ENCODE results near the gene SSU72. TPM values are rescaled to one million over a fixed set of nuclear protein-coding genes. Genes with fewer than 3 reads are reported as not detected.

The SSU72 gene
- total RNA-seq, 4 donors from 2014 or later = 98.4 to 125 (median 124) TPM

DNA sequence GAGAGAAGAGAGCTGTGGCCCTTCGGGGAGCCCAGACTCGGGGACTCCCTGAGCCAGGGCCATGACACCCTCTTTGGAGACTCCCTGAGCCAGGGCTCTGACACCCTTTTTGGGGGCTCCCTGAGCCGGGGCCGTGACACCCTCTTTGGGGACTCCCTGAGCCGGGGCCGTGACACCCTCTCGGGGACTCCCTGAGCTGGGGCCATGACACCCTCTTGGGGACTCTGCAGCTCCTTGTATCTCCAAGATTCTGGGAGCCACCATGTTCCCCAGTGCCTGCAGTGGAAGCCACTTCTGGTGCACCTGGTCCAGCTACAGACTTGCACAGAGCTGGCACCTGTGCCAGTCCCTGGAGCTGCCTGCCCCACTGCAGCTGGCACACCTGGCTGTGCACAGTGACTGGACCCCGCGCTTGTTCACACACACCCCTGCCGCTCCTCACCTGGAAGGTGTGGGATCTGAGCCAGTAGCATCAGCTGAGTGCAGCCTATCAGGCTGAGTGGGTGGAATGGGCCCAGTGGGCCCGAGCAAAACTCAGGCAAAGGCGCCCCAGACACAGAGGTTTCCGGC lies 3.8 kb upstream of the SSU72 start:
- TF ChIP-seq POLR2A (IDR thresholded peaks at IDR 0.05) = no peak
- TF ChIP-seq, protein P1, sequence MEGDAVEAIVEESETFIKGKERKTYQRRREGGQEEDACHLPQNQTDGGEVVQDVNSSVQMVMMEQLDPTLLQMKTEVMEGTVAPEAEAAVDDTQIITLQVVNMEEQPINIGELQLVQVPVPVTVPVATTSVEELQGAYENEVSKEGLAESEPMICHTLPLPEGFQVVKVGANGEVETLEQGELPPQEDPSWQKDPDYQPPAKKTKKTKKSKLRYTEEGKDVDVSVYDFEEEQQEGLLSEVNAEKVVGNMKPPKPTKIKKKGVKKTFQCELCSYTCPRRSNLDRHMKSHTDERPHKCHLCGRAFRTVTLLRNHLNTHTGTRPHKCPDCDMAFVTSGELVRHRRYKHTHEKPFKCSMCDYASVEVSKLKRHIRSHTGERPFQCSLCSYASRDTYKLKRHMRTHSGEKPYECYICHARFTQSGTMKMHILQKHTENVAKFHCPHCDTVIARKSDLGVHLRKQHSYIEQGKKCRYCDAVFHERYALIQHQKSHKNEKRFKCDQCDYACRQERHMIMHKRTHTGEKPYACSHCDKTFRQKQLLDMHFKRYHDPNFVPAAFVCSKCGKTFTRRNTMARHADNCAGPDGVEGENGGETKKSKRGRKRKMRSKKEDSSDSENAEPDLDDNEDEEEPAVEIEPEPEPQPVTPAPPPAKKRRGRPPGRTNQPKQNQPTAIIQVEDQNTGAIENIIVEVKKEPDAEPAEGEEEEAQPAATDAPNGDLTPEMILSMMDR (IDR thresholded peaks at IDR 0.05) = no peak
- H3K4me3 ChIP-seq = no peak overlapping the region
- no peak for DNase-seq
- no peak overlapping the region for H3K27ac ChIP-seq
- H3K4me1 ChIP-seq = peaks cover 3 to 24% (median 6%) of the 10 kb centered on the region in 3 donors
- H3K27me3 ChIP-seq = peaks cover 0 to 46% (median 0%) of the 10 kb centered on the region in 4 donors
- H3K36me3 ChIP-seq = no peaks in the 10 kb centered on the region
- no peaks in the 10 kb centered on the region for H3K9me3 ChIP-seq
- 79 to 91% methylated on average over 2 to 4 of the region's 13 CpGs for WGBS, 2 donors
- intact Hi-C loops (cut with DNase I) = no loop called here

DNA sequence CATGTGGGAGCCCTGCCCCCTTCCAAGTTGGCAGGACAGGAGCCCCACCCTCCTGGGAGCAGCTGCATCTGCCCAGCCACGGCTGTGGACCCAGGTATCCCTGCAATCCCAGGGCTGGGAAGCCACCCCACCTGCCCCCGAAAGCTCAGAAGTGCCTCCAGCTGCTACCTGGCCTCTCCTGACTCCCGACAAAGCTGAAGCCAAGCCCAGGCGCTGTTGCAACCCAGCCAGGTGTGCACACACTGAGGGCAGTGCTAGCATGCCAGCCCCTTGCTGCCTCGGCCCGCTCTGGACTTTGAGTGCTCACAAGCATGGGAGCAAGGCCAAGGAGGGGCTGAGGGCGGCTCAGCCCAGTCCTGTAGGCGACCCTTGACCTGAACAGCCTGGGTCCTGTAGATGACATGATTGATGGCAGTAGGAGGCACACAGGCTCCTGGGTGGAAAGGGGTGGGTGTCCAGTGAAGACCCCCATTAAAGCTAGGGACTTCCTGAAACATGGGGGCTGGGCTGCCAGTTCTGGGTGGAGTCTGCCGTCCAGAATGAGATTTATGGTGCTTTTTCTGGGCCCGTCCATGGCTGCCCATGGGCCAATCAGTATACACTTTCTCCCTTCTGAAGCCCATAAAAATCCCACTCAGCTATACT lies 2.8 kb upstream of the SSU72 start:
- H3K9me3 ChIP-seq = no peaks in the 10 kb centered on the region
- DNase-seq = no peak
- H3K4me1 ChIP-seq = peaks cover 11 to 33% (median 15%) of the 10 kb centered on the region in 3 donors
- H3K4me3 ChIP-seq = no peak overlapping the region
- WGBS, 2 donors = 36 to 56% methylated on average over 2 to 4 of the region's 10 CpGs
- H3K36me3 ChIP-seq = peaks cover 0 to 6% (median 0%) of the 10 kb centered on the region in 3 donors
- TF ChIP-seq, protein P1 (IDR thresholded peaks at IDR 0.05) = no peak
- no peak for TF ChIP-seq POLR2A (IDR thresholded peaks at IDR 0.05)
- H3K27me3 ChIP-seq = peaks cover 0 to 40% (median 0%) of the 10 kb centered on the region in 4 donors
- intact Hi-C loops (cut with DNase I) = no loop called here
- no peak overlapping the region for H3K27ac ChIP-seq

DNA sequence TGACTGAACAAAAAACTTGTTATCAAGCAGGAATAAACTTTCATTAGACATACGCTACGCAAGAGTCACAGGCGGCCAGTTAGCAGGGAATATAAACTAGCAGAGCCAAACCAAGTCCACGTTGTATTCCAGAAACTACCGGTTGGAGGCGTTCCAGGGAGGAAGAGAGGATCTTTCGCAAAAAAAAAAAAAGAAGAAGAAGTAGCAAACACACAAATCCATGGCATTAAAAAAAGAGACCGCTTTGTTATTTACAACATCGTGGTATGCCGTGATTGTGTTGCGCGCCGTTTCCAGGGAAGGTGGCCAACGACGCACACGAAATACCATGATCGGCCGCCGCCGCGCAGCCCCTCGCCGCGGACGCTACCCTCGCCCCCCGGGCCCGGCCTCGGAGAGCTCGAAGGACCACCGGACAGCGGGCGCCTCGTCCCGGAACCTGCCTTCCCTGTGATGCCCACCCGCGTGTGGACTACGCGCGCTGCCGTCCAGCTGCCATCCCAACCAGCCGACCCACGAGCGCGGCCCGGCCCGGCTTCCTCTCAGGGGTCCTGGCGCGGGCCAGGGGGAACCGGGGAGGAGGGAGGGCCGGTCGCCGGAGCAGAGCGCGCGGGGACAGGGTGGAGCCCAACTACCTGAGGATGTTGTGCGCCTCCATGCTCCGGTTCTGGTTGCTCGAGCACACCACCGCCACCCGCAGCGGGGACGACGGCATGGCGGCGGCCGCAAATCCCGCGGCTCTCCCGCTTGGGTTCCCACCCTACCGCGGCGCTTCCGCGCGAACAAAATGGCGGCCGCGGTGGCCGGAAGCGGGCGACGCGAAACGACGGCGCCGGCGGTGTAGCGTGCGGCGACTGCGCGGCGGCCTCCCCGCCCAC lies 581 bp downstream of the SSU72 start:
- intact Hi-C loops (cut with DNase I) = no loop called here
- Histone ChIP-seq H3K9me3 (no peaks in the 10 kb centered on the region), H3K4me3 (peak overlapping the region; percentile 92 to 100 (median 98)), H3K4me1 (peaks cover 15 to 59% (median 28%) of the 10 kb centered on the region in 3 donors), H3K36me3 (peaks cover 0 to 37% (median 0%) of the 10 kb centered on the region in 3 donors), H3K27ac (peak overlapping the region; percentile 99 to 100 (median 100)), H3K27me3 (peaks cover 0 to 10% (median 0%) of the 10 kb centered on the region in 4 donors)
- DNase-seq = no peak
- peak in 1 of 4 donors; percentile 18 for TF ChIP-seq POLR2A (IDR thresholded peaks at IDR 0.05)
- TF ChIP-seq, protein P1 (IDR thresholded peaks at IDR 0.05) = no peak
- WGBS, 2 donors = 1% methylated on average over 22 to 36 of the region's 96 CpGs

DNA sequence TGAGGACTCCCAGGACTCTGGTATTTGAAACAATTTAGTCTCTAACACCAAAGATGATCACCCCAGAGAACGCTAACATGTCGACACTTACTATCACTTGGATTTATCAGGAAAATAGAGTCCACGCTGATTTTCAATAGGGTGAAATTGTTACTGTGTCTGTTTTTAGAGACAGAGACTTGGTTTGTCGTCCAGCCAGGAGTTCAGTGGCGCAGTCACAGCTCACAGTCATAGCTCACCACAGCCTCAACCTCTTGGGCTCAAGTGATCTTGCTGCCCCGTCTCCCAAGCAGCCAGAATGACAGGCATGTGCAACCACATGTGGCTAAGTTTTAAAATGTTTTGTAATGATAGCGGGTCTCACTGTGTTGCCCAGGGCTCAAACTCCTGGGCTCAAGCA lies 5.3 kb downstream of the SSU72 start:
- no peak overlapping the region for H3K27ac ChIP-seq
- TF ChIP-seq POLR2A (IDR thresholded peaks at IDR 0.05) = no peak
- TF ChIP-seq, protein P1 (IDR thresholded peaks at IDR 0.05) = no peak
- no peak overlapping the region for H3K4me3 ChIP-seq
- intact Hi-C loops (cut with DNase I) = no loop called here
- H3K9me3 ChIP-seq = no peaks in the 10 kb centered on the region
- peaks cover 3 to 71% (median 16%) of the 10 kb centered on the region in 3 donors for H3K36me3 ChIP-seq
- WGBS, 2 donors = 67 to 86% methylated on average over 5 to 7 of the region's 7 CpGs
- no peaks in the 10 kb centered on the region for H3K27me3 ChIP-seq
- DNase-seq = no peak
- peaks cover 15 to 77% (median 40%) of the 10 kb centered on the region in 3 donors for H3K4me1 ChIP-seq

Measured in esophagus squamous epithelium (tissue), 5 donors.